SH-SY5Y (cell line): ENCODE data around the gene TMPRSS6.

Experiments used
- GATA2 ChIP-seq: IDR thresholded peaks from 2 replicates; pipeline ENCODE4 v1.6.1; 2011; ENCODE audit warnings: mild to moderate bottlenecking, low read depth, low read length
- GATA3 ChIP-seq: IDR thresholded peaks from 2 replicates; pipeline ENCODE4 v1.6.1; 2011; ENCODE audit warnings: low read depth, mild to moderate bottlenecking, low read length, moderate library complexity

- TF ChIP-seq GATA2 (no peak), GATA3 (no peak)
These were observed 13.2 kb upstream of the TMPRSS6 start for GRCh38 chr22:37122598-37123180.
